Loucy (cell line): Measurements from ENCODE around the gene OTP.

Source experiments
- H2AFZ ChIP-seq: fragments of 200-600 bp; sonication (generic); 2 replicates; pipeline ENCODE4 v1.6.0; 2016; ENCODE audit warnings: antibody characterized with exemption, mild to moderate bottlenecking, low read length, moderate library complexity
- H3F3A ChIP-seq: fragments of 200-600 bp; 2 replicates; pipeline ENCODE4 v1.6.0; 2016; ENCODE audit warnings: antibody characterized with exemption, low read depth, mild to moderate bottlenecking
- H3K27me3 ChIP-seq: fragments of 200-600 bp; sonication (generic); 2 replicates; pipeline ENCODE4 v1.6.1; 2014; ENCODE audit warnings: low read length, mild to moderate bottlenecking; ENCODE audit not compliant: insufficient read depth, poor library complexity, severe bottlenecking
- H3K36me3 ChIP-seq: fragments of 200-600 bp; sonication (generic); 2 replicates; pipeline ENCODE4 v1.6.1; 2016; ENCODE audit warnings: low read length; ENCODE audit not compliant: insufficient read depth
- H3K4me1 ChIP-seq: fragments of 200-600 bp; sonication (generic); 2 replicates; pipeline ENCODE4 v1.5.1; 2014; ENCODE audit warnings: low read length, mild to moderate bottlenecking; ENCODE audit not compliant: insufficient read depth, poor library complexity, severe bottlenecking
- H3K4me2 ChIP-seq: fragments of 200-600 bp; sonication (generic); 2 replicates; pipeline ENCODE4 v1.6.0; 2014; ENCODE audit warnings: antibody characterized with exemption, low read length, low read depth, mild to moderate bottlenecking; ENCODE audit not compliant: poor library complexity, severe bottlenecking
- H3K4me3 ChIP-seq: fragments of 200-600 bp; sonication (generic); 2 replicates; pipeline ENCODE4 v1.5.1; 2014; ENCODE audit warnings: low read length, mild to moderate bottlenecking, mixed read lengths; ENCODE audit not compliant: poor library complexity, severe bottlenecking
- H3K79me2 ChIP-seq: fragments of 200-600 bp; sonication (generic); 2 replicates; pipeline ENCODE4 v1.6.1; 2014; ENCODE audit warnings: low read length; ENCODE audit not compliant: insufficient read depth
- H3K9ac ChIP-seq: fragments of 200-600 bp; sonication (generic); 2 replicates; pipeline ENCODE4 v1.6.0; 2014; ENCODE audit warnings: mild to moderate bottlenecking, low read depth, low read length, moderate library complexity; ENCODE audit not compliant: poor library complexity, severe bottlenecking
- H3K9me2 ChIP-seq: fragments of 200-600 bp; sonication (generic); replicated peaks from 2 replicates; pipeline ENCODE4 v1.6.1; 2016; ENCODE audit warnings: low read depth, low read length, mixed read lengths
- H3K9me3 ChIP-seq: fragments of 200-600 bp; sonication (generic); 2 replicates; pipeline ENCODE4 v1.6.1; 2014; ENCODE audit warnings: mild to moderate bottlenecking, antibody characterized with exemption, low read length, low read depth; ENCODE audit not compliant: insufficient read depth
- H4K20me1 ChIP-seq: fragments of 200-600 bp; sonication (generic); 2 replicates; pipeline ENCODE4 v1.6.0; 2014; ENCODE audit warnings: antibody characterized with exemption, low read length, mild to moderate bottlenecking; ENCODE audit not compliant: insufficient read depth, poor library complexity, severe bottlenecking
- EZH2phosphoT487 ChIP-seq: fragments of 200-600 bp; IDR thresholded peaks from 2 replicates; pipeline ENCODE4 v1.6.1; 2018; ENCODE audit warnings: antibody characterized with exemption, mild to moderate bottlenecking, moderate library complexity, borderline replicate concordance
- TF ChIP-seq, protein P1 (sequence below): fragments of 200-600 bp; sonication (generic); conservative IDR thresholded peaks from 2 replicates; pipeline ENCODE4 v1.5.1; 2014; ENCODE audit warnings: mild to moderate bottlenecking, antibody characterized with exemption, low read length

The OTP gene

DNA sequence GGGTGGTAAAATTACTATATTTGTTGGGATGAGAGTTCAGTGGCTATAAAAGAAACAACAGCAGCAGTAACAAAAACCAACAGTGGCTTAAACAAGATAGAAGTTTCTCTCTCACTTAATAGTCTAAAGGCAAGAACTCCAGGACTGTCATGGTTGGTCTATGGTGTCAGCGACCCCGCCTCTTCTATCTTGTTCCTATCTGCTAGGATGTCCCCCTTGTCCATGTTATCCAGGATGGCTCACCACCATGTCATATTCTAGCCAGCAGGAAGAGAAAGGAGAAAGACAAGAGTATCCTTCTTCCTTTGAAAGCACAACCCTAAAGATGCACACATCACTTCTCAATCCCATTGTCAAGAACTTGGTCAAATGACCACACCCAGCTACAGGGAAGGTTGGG is 11.3 kb upstream of the OTP start:
- H3K36me3 ChIP-seq, result no peaks in the 10 kb centered on the region
- no peak for TF ChIP-seq EZH2phosphoT487
- TF ChIP-seq, protein P1, sequence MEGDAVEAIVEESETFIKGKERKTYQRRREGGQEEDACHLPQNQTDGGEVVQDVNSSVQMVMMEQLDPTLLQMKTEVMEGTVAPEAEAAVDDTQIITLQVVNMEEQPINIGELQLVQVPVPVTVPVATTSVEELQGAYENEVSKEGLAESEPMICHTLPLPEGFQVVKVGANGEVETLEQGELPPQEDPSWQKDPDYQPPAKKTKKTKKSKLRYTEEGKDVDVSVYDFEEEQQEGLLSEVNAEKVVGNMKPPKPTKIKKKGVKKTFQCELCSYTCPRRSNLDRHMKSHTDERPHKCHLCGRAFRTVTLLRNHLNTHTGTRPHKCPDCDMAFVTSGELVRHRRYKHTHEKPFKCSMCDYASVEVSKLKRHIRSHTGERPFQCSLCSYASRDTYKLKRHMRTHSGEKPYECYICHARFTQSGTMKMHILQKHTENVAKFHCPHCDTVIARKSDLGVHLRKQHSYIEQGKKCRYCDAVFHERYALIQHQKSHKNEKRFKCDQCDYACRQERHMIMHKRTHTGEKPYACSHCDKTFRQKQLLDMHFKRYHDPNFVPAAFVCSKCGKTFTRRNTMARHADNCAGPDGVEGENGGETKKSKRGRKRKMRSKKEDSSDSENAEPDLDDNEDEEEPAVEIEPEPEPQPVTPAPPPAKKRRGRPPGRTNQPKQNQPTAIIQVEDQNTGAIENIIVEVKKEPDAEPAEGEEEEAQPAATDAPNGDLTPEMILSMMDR, result no peak
- no peaks in the 10 kb centered on the region for H3K4me1 ChIP-seq
- no peak overlapping the region for H2AFZ ChIP-seq
- no peaks in the 10 kb centered on the region for H3F3A ChIP-seq
- H3K4me2 ChIP-seq, result no peak overlapping the region
- no peaks in the 10 kb centered on the region for H3K9me3 ChIP-seq
- no peaks in the 10 kb centered on the region for H3K27me3 ChIP-seq
- H3K9ac ChIP-seq, result no peak overlapping the region
- H3K9me2 ChIP-seq, result no peaks in the 10 kb centered on the region
- H4K20me1 ChIP-seq, result no peaks in the 10 kb centered on the region
- H3K79me2 ChIP-seq, result no peaks in the 10 kb centered on the region
- no peak overlapping the region for H3K4me3 ChIP-seq

DNA sequence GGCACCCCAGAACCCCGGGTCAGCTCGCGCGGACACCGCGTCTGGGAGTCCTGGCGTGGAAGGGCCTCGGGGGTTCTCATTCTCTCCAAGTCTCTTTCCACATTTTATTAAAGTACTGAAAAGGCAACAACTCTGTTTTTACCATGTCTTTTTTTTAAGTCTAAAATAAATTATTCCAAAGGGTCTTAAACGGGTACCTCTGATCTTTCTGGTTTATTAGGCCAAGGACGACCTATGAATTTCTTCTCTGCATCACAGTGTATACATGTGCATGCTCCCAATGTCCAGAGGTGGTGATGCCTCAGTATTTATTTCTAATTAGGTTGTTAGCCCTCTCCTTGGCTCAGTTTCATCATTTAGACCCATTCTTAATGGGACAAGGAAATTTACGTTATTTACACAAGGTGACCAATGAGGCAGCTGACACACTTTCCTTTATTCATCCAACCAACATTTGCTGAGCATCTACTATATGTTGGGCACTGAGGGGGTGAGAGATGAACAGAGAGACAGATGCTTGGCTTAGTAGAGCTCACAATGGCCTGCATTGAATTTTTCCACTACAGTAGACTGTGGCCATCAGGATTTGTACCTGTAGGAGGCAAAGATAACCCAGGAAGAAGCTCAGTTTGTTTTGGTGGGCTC is 7.6 kb upstream of the OTP start:
- no peak overlapping the region for H3K9ac ChIP-seq
- no peak overlapping the region for H3K4me2 ChIP-seq
- H4K20me1 ChIP-seq, result no peaks in the 10 kb centered on the region
- no peak overlapping the region for H2AFZ ChIP-seq
- H3K27me3 ChIP-seq, result no peaks in the 10 kb centered on the region
- H3K79me2 ChIP-seq, result no peaks in the 10 kb centered on the region
- H3K36me3 ChIP-seq, result no peaks in the 10 kb centered on the region
- no peaks in the 10 kb centered on the region for H3K4me1 ChIP-seq
- H3K9me2 ChIP-seq, result no peaks in the 10 kb centered on the region
- H3K4me3 ChIP-seq, result no peak overlapping the region
- TF ChIP-seq, protein P1, result no peak
- TF ChIP-seq EZH2phosphoT487, result no peak
- H3K9me3 ChIP-seq, result no peaks in the 10 kb centered on the region
- no peaks in the 10 kb centered on the region for H3F3A ChIP-seq

DNA sequence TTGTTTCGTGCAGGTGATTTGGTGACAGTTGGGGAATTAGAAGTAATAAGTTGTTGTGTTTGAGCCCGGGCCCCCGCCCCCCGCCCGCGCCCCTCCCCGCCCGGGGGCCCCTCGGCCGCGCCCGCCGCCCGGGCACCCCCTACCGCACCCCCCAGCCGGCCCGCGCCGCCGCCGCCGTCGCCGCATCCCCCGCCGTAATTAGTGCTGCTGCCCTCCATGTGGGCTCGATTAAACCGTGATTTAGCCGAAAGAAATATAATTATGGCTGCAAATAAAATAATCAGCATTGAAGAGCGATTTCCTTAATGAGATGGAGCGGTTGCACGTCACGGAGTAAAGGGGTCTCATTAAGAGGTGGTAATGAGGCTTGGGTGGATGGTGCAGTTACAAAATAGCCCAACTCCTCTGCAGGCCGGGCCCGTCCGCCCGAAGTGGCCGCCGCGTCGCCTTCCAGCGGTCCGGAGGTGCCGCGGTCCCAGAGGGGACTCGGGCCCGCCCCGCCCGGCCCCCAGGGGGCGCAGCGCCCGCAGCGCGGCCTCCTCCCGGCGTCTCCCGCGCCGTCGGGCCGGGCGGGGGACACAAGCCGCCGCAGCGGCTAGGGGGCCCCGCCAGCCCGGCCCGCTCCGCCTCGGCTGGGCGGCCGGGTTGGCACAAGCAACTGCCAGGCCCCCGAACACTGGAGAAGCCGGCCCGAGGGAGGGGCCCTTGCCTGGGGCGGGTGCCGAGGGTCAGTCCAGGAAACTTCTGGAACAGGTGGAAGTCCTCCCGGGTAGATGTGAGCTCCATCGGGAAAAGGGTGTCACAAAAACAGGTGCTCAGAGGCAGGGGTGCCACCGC is 6.9 kb upstream of the OTP start:
- Histone ChIP-seq H3K4me3 (no peak overlapping the region), H4K20me1 (no peaks in the 10 kb centered on the region), H3K27me3 (no peaks in the 10 kb centered on the region), H3K9me2 (no peaks in the 10 kb centered on the region), H3K79me2 (no peaks in the 10 kb centered on the region), H3F3A (no peaks in the 10 kb centered on the region), H3K4me1 (no peaks in the 10 kb centered on the region), H3K9me3 (no peaks in the 10 kb centered on the region), H3K9ac (no peak overlapping the region), H3K36me3 (no peaks in the 10 kb centered on the region), H3K4me2 (no peak overlapping the region), H2AFZ (no peak overlapping the region)
- TF ChIP-seq EZH2phosphoT487, result no peak
- TF ChIP-seq, protein P1, result no peak
